ENCODE results near the gene MAGI2.

Gene MAGI2

DNA sequence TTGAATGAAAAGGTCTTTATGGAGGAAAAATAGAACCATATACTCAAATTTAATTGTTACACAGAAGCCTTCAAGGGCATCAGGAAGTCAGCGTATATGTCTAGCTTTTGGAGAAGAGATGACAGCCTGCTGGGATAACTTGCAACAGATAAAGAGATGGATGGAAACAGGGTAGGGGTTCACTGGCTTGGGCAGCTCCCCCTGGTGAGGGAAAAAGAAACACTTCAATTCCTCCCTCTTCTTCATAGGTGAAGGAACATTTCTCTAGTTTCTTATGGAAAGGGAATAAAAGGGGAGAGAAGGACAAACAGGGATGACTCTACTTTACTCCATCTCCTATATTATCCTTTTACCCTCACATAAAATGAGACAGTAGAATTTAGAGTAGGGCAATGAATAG lies 1019.2 kb downstream of the MAGI2 start:
- no peak overlapping the region for H3K27ac ChIP-seq
- no peak overlapping the region for H3K4me3 ChIP-seq

GRCh38 chr7:78433421-78433820 lies 1020.0 kb downstream of the MAGI2 start:
- H3K4me3 ChIP-seq = no peak overlapping the region
- no peak overlapping the region for H3K27ac ChIP-seq

DNA sequence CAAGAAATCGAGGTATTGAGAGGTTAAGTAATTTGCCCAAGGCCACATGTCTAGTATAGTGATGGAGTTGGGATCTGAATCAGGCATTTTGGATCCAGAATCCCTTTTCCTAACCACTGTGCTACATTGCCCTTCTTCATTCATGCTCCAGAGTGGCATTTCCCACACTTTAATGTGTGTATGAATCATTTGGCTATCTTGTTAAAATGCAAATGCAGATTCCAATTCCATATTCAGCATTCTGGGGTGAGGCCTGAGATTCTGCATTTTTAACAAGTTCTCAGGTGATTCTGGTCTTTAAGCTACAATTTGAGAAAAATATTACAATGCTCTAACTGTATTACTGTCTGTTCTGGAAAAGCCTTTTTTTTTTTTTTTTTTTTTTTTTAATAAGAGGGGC lies 1023.6 kb downstream of the MAGI2 start:
- Histone ChIP-seq H3K4me3 (no peak overlapping the region), H3K27ac (no peak overlapping the region)

GRCh38 chr7:78427209-78427608 lies 1026.3 kb downstream of the MAGI2 start:
- Histone ChIP-seq H3K27ac (no peak overlapping the region), H3K4me3 (no peak overlapping the region)

GRCh38 chr7:78420001-78420400 lies 1033.5 kb downstream of the MAGI2 start:
- Histone ChIP-seq H3K4me3 (no peak overlapping the region), H3K27ac (no peak overlapping the region)

DNA sequence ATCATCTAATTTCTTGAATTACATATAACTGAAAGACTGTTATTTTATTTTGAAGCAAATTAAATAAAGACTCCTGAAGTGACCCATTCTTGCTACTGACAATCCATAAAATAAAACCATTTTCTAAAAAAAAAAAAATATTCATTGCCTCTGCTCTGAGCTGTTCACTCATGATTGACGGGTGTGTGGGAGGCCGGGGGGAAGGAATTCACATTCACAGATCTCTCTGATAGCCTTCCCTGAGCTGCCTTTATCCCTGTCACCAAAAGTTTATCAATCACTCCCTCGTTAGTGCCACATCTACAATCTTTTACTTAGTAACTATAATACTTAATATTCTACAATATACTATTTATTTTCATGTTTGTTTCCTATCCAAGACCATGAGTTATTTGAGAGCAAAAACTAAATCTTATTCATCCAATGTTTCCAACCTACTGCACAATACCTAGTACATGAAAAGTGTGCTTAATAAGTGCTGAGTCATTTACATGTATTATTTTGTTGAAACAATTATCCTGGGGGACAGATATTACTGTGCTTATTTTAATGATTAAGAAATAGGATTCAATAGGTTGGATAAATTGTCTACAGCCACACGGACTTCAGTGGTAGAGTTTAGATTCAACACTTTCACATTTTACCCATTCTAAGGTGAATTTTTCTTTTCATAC lies 1036.2 kb downstream of the MAGI2 start:
- no peak overlapping the region for H3K4me3 ChIP-seq

GRCh38 chr7:78413568-78413967 lies 1039.9 kb downstream of the MAGI2 start:
- Histone ChIP-seq H3K4me3 (no peak overlapping the region), H3K27ac (no peak overlapping the region)

More for the DNA sequence above, 1036.2 kb downstream of the MAGI2 start:
- H3K27ac ChIP-seq = no peak overlapping the region

- Histone ChIP-seq H3K27ac (no peak overlapping the region), H3K4me3 (no peak overlapping the region)
These were observed 1041.1 kb downstream of the MAGI2 start for GRCh38 chr7:78412216-78412858.

GRCh38 chr7:78407031-78407430 lies 1046.4 kb downstream of the MAGI2 start:
- Histone ChIP-seq H3K4me3 (no peak overlapping the region), H3K27ac (no peak overlapping the region)

DNA sequence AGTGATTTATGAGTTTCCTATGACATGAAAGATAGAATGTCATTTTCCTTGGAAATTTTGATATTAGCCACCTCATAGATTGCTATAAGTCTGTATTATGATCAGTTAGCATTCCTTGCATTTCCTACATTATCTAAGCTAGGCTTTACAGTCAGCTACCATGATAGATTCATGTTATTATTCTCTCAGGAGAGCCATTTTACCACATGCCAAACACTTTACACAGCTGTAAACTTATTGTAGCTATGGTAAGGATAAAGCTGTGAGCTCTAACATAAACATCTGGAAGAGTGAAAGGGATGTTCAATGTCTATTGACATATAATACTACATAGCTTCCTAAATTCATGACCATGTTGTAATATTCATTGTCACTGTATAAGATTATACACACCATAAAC lies 1046.9 kb downstream of the MAGI2 start:
- H3K27ac ChIP-seq = no peak overlapping the region
- H3K4me3 ChIP-seq = no peak overlapping the region

DNA sequence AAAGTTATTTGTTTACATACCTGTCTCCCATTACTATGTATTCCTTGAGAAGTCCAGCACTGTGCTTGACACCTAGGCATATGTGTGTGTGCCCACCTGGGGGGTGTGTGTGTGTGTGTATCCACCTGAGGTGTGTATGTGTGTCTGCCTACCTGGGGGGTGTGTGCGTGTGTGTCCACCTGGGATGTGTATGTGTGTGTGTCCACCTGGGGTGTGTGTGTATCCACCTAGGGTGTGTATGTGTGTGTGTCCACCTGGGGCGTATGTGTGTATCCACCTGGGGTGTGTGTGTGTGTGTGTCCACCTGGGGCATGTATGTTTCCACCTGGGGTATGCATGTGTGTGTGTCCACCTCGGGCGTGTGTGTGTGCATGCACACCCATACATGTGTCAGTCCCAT lies 1051.4 kb downstream of the MAGI2 start:
- no peak overlapping the region for H3K4me3 ChIP-seq
- H3K27ac ChIP-seq = no peak overlapping the region

DNA sequence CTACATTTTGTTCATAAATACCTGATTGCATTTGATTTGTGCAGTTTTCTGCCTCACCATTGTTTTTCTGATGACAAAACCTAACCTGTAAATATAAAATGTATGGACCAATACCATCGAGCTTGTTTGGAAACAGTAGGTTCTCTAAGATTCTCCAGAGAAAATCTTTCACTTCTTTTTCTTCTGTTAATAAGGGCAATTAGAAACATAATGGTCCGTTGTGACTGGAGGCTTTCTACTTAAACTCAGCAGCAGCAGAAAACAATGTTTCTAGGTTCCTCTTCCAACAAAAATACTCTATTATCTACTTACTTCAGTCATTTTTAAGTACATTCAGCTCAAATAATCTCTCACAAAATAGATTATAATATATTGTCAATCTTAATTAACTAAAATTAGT lies 1053.4 kb downstream of the MAGI2 start:
- no peak overlapping the region for H3K27ac ChIP-seq
- no peak overlapping the region for H3K4me3 ChIP-seq

DNA sequence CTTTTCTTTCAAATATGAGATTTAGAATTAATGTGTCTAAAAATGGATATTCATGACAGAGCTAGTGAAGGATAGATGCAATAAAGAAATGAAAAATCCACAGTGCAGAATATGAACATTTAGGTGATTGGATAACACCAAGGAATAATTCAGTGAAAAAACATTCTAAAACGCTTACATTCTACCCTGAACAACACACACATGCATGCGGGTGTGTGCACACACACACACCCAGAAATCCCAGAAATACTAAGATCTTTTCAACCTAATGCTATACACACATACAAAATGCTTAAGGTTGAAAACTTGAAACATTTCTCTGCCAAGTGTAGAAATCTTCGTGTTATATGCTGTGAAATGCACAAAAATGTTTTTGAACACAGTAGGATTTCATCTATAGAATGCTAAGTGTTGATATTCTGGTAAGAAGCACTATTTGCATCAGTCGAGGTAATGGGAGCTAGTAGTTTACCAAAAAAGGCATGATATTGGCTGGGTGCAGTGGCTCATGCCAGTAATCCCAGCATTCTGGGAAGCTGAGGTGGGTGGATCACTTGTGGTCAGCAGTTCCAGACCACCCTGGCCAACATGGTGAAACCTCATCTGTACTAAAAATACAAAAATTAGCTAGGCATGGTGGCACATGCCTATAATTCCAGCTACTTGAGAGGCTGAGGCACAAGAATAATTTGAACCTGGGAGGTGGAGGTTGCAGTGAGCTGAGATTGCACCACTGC lies 1054.3 kb downstream of the MAGI2 start:
- H3K27ac ChIP-seq = no peak overlapping the region
- no peak overlapping the region for H3K4me3 ChIP-seq

DNA sequence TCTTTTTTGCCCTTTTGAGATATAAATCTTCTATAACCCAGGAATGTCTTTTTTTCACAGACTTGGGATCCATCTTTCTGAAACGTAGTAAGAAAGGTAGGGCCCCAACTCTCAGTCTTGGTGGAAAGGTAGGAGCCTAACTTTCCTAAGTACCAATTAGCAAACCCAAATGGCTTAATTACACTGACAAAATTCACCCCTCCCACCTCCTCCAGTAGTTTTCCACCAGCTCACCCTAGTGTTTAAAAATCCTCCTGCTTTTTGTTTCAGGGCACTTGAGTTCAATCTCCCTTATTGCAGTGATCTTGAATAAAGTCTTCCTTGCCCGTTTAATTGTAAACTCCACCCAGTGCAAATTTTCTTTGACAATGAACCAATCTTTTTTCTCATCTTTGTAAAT lies 1054.9 kb downstream of the MAGI2 start:
- Histone ChIP-seq H3K4me3 (no peak overlapping the region), H3K27ac (no peak overlapping the region)

- no peak overlapping the region for H3K4me3 ChIP-seq
These were observed 1055.4 kb downstream of the MAGI2 start for GRCh38 chr7:78398081-78398480.

DNA sequence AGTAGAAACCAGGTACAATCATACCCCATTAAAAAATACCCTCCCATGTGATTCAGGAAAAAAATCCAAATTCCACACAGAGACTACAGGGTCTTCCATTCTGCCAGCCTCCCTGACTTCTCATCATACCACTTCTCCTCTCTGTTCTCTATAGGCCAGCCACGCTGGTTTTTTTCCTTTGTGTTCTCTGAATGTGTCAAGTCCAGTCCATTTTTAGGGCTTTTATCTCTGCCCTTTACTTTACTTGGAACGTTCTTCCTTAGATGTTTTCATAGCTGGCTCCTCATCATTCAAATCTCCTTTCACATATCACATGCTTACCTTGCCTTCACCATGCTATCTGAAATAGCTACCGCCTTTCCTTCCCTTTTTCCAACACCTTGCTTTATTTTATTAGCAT lies 1057.3 kb downstream of the MAGI2 start:
- Histone ChIP-seq H3K27ac (no peak overlapping the region), H3K4me3 (no peak overlapping the region)

More at GRCh38 chr7:78398081-78398480, 1055.4 kb downstream of the MAGI2 start:
- H3K27ac ChIP-seq = no peak overlapping the region

GRCh38 chr7:78395298-78396036 lies 1058.0 kb downstream of the MAGI2 start:
- Histone ChIP-seq H3K4me3 (no peak overlapping the region), H3K27ac (no peak overlapping the region)

DNA sequence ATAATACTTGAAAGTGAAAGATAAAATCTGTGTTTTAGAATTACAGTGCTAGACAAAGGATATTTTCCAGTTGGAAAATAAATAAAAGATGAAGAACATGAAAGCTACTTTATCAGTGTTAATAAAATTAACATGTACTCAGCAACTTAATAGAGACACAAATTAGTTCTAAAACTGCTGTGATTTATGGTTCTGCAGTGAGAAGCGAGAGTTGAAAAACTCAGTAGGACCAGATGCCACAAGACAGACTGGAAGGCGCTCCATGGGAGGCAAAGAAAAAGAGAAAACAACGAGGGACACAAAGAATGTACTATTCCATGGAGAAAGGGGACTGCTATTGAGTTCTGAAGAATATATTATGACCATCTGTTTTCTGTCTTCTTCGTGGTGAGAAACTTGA lies 1064.4 kb downstream of the MAGI2 start:
- H3K27ac ChIP-seq = no peak overlapping the region
- H3K4me3 ChIP-seq = no peak overlapping the region

- H3K27ac ChIP-seq = no peak overlapping the region
- no peak overlapping the region for H3K4me3 ChIP-seq
These were observed 1066.9 kb downstream of the MAGI2 start for GRCh38 chr7:78386520-78386919.

GRCh38 chr7:78383096-78383880 lies 1070.2 kb downstream of the MAGI2 start:
- no peak overlapping the region for H3K27ac ChIP-seq
- H3K4me3 ChIP-seq = no peak overlapping the region
